Posterior vena cava (tissue), 2 donors: Measurements from ENCODE around the gene TSSC4. TPM values are rescaled to one million over a fixed set of nuclear protein-coding genes. Genes with fewer than 3 reads are reported as not detected.
"Not testable (repeated sequence)": the region's sequence is repeated elsewhere in the genome, so short reads cannot be mapped to it uniquely, and the experiment has no call there.

ENCODE experiments used
- DNase-seq: peaks from one replicate; pipeline ENCODE4 v3.0.0-alpha.2; 2020; ENCODE audit warnings: low spot score
- intact Hi-C, 2 donors: fragments of 100-400 bp; cut with DNase I; formaldehyde crosslinking; loops; one replicate each; pipeline versions ENCODE4 v1.14.1 to v1.14.2; 2022 to 2023
- long read RNA-seq, 2 donors: library from polyadenylated mRNA; unstranded; transcript quantifications; one replicate each; pipeline ENCODE4 v2.0.0, GENCODE V29; 2020 to 2021
- total RNA-seq, 2 donors: library from RNA; stranded (reverse); fragmentation: NEBNext Ultra II Directional; extraction: Animal tissue kit (Norgen Biotek cat#: 25700); gene quantifications; one replicate each; pipeline ENCODE4 v1.2.1, GENCODE V29; 2021
- donor health status: DM: yes; HTN: yes; CAD: no.
- donor health status: DM: yes; HTN: yes; CAD: no.

The TSSC4 gene
- 10 to 100 TPM; 47.4 to 49.6 TPM for total RNA-seq
- long read RNA-seq, donor 1, transcript TSSC4-201 (3 exons, 1,686 nt), result major isoform, 21 of 27 reads
- long read RNA-seq, donor 1, partial matches to known transcripts, result 4 of 27 reads
- long read RNA-seq, donor 1, other reads (novel, unspliced or antisense), result 0 of 27 reads
- long read RNA-seq, donor 2, transcript TSSC4-209 (3 exons, 979 nt), result minor isoform, 9 of 257 reads
- long read RNA-seq, donor 2, transcript TSSC4-201 (3 exons, 1,686 nt), result major isoform, 223 of 257 reads
- long read RNA-seq, donor 2, transcript TSSC4-210 (2 exons, 912 nt), result minor isoform, 12 of 257 reads
- long read RNA-seq, donor 2, transcript TSSC4-203 (4 exons, 1,544 nt), result minor isoform, 6 of 257 reads
- long read RNA-seq, donor 2, partial matches to known transcripts, result 1 of 257 reads
- long read RNA-seq, donor 2, other reads (novel, unspliced or antisense), result 5 of 257 reads

GRCh38 chr11:2400069-2400761, at the start of gene TSSC4:
TSS of gene TSSC4 (plus strand) at chr11:2400750. CDS start at chr11:2402634, 1,884 bp downstream.
- intact Hi-C loops, result no loop called here
- peak; percentile 100 for DNase-seq

GRCh38 chr11:2351701-2352100, 48.8 kb upstream of the TSSC4 start:
- DNase-seq, result no peak
- intact Hi-C loops, result no loop called here

DNA sequence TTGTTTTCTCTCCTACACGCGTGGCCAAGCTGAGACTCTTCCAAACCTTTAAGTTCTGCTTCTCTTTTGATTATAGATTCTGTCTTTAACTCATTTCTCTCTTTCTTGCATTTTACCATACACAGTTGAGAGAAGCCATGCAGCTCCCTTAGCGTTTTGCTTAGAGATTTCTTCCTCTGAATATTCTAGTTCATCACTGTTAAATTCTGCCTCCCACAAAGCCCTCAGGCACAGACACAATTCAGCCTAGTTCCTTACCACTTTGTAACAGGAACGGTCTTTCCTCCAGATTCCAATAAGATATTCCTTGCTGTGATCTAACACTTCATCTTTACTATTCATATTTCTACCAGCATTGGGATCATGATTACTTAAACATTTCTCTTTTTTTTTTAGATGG, 48.1 kb upstream of the TSSC4 start:
- intact Hi-C loops, result no loop called here
- DNase-seq, result no peak

DNA sequence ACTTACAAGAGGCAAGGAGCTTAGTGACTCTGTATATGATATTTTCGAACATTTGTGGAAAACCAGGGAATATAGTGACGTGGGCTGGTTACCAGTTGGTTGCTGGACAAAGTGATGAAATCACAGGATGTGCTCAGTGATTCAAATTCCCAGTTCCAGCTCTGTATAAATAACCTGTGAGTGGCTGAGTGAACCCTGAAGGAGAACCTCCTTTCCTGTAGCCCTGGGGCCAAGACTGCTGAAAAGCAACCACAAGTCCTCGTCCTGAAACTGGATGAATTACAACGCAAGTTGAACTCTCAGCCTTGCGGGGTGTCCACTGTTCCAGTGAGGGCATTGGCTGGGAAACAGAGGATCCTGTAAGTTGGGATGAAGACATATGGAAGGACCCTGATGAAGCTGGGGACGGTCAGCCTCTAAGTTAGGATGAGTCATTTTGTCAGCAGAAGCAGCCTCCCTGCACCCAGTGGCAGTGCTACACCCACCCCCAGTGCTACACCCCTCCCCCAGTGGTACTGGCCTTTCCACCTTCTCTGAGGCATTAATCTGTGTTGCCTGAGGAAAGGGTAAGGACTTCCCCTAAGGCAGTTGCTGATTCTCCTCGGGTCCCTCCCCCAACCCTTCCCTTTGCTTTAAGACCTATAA, 45.4 kb upstream of the TSSC4 start:
- intact Hi-C loops, result no loop called here
- no peak for DNase-seq

DNA sequence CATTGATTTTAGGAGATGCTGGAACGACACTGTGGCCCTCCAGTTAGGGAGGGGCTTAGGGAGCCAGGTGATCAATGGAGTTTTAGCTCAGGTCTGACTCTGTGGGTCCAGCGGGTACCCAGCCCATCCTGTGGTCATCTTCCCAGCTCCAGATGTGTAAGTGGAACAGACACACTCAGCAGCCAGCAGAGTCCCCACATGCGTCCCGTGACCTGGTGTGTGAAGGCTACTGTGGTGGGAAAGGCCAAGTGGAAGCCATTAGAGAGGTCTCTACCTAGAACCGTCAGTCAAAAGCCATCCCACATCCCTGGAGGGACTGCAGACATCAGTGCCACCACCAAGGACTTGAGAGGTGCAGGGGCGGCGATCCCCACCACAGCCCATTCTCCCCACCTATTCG, 43.3 kb upstream of the TSSC4 start:
- intact Hi-C loops, result no loop called here
- DNase-seq, result peak; percentile 14

DNA sequence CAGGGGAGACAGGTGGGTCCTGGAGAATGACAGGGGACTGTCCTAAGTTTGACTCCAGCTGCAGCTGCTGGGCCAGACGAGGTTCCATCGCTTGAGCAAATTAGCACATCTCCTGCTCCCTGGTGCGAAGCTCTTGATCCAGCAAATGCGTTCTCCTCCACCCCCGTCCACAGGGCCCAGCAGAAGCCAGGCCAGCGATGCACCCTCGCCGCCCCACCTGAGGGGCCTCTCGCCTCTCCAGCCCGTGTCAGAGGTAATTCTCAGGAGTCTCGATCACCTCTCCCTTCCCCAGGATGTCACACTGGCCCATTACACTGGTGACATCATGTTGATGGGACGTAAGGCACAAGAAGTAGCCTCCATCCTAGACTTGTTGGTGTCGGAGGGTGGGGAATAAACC, 42.9 kb upstream of the TSSC4 start:
- intact Hi-C loops, result not testable (repeated sequence)
- peak; percentile 68 for DNase-seq

DNA sequence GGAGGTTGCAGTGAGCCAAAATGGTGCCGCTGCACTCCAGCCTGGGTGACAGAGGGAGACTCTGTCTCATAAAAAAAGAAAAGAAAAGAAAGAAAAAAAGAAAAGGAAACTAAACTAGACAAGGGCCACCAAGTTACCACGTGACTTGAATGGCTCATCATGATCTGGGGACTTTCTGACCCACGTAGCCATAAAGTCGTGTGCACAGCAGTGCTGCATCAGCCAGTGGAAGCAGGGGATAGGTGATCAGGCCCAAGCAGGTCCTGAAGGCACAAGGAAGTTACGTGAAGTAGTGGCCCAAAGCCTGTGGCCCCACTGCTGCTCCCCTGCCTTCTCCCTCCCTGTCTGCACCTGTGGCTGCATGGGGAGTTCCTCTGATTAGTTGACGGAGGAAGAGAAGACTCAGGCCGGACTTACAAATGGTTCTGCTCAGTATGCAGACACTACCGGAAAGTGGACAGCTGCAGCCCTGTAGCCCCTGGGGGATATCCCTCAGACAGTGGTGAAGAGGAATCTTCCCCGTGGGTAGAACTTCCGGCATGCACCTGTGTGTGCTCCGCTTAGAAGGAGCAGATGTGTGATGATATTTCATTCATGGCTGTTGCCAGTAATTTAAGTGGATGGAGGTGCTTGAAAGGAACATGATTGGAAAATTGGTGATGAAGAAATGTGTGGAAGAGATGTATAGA, 41.7 kb upstream of the TSSC4 start:
- intact Hi-C loops, result no loop called here
- peak; percentile 64 for DNase-seq

DNA sequence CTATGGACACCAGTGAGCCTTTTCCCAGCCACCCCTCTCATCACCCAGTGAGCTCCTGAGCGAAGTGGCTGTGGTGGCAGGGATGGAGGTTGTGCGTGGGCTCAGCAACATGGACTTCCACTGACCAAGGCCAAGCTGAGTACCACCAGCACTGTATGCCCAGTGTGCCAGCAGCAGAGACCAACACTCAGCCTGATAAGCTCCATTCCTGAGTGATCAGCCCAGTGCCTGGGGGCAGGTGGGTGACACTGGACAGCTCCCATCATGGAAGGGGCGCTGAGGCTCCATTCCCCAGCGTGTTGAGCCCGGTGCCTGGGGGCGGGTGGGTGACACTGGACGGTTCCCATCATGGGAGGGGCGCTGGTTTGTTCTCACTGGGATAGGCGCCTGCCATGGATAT, 41.0 kb upstream of the TSSC4 start:
- intact Hi-C loops, result no loop called here

DNA sequence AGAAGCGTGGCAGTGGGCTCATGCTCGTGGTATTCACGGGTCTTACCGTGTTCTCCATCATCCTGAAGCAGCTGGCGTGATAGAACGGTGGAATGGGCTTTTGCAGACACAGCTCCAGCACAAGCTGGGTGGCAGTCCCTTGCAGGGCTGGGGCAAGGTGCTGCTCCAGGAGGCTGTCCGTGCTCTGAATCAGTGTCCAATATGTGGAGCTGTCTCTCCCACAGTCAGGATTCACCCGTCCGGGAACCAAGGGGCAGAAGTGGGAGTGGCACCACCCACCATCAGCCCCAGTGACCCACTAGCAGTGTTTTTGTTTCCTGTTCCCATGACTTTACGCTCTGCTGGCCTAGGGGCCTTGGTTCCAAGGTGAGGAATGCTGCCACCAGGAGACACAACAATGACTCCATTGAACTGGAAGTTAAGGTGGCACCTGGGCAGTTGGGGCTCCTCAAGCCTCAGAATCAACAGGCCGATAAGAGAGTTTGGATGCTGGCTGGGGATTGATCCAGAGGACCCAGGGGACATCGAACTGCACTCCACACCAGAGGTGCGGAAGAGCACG, 40.4 kb upstream of the TSSC4 start:
- DNase-seq, result peak; percentile 58
- intact Hi-C loops, result no loop called here

More for the DNA sequence above, 41.0 kb upstream of the TSSC4 start:
- DNase-seq, result peak; percentile 73

GRCh38 chr11:2361565-2361964, 39.0 kb upstream of the TSSC4 start:
- peak; percentile 22 for DNase-seq
- intact Hi-C loops, result no loop called here

- DNase-seq, result peak; percentile 45
- intact Hi-C loops, result no loop called here
Measured at GRCh38 chr11:2362414-2362813, 38.1 kb upstream of the TSSC4 start.

GRCh38 chr11:2363130-2363529, 37.4 kb upstream of the TSSC4 start:
- intact Hi-C loops, result no loop called here
- peak; percentile 28 for DNase-seq

GRCh38 chr11:2363577-2364370, 36.8 kb upstream of the TSSC4 start:
- intact Hi-C loops, result no loop called here
- DNase-seq, result peak; percentile 64

DNA sequence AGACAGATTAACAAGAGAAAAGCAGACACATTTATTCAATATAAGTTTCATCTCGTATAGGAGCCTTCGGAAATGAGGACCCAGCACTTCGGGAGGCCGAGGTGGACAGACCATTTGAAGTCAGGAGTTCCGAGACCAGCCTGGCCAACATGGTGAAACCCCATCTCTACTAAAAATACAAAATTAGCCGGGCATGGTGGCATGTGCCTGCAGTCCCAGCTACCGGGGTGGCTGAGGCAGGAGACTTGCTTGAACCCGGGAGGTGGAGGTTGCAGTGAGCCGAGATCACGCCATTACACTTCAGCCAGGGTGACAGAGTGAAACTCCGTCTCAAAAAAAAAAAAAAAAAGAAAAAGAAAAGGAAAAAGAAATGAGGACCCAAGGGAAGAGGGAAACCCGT, 36.2 kb upstream of the TSSC4 start:
- peak; percentile 56 for DNase-seq
- intact Hi-C loops, result not testable (repeated sequence)

GRCh38 chr11:2365571-2366210, 34.9 kb upstream of the TSSC4 start:
- intact Hi-C loops, result no loop called here
- peak; percentile 68 for DNase-seq

DNA sequence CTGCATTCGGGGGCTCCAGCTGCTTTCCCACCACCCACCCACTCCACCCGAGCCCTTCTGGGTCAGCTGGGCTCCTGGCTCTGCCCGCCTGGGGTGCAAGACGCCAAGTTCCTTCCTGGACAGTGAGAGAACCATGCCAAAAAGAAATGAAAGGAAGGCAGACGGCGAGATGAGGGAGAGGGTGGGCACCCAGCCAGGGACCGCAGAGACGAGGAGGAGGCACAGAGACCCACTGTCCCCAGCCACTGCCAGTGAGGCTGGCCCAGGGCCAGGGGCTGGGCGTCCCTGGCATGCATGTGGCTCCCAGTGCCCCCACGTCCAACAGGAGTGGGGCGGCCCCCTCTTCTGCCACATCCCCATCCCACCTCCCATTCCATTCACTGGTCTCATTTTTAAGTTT, 34.3 kb upstream of the TSSC4 start:
- intact Hi-C loops, result no loop called here
- peak; percentile 75 for DNase-seq

GRCh38 chr11:2366733-2367132, 33.8 kb upstream of the TSSC4 start:
- DNase-seq, result peak; percentile 66
- intact Hi-C loops, result no loop called here
